Measurements from ENCODE around the gene PRR36. TPM values are rescaled to one million over a fixed set of nuclear protein-coding genes. Genes with fewer than 3 reads are reported as not detected.

PRR36 gene
- total and polyA plus RNA-seq, 12 donors: 0.22 to 5.2 (median 1.1) TPM; not detected in 1

- H3K4me3 ChIP-seq: peak overlapping the region in 2 of 4 donors; percentile 48 to 90
- no peaks in the 10 kb centered on the region for H3K27me3 ChIP-seq
- peak overlapping the region in 1 of 5 donors; percentile 76 for H3K27ac ChIP-seq
- peaks cover 5 to 6% of the 10 kb centered on the region in 2 donors for H3K4me1 ChIP-seq (replicated peaks in 1 of 2)
- no peaks in the 10 kb centered on the region for H3K36me3 ChIP-seq (replicated peaks in 1 of 2)
- TF ChIP-seq, protein P1, sequence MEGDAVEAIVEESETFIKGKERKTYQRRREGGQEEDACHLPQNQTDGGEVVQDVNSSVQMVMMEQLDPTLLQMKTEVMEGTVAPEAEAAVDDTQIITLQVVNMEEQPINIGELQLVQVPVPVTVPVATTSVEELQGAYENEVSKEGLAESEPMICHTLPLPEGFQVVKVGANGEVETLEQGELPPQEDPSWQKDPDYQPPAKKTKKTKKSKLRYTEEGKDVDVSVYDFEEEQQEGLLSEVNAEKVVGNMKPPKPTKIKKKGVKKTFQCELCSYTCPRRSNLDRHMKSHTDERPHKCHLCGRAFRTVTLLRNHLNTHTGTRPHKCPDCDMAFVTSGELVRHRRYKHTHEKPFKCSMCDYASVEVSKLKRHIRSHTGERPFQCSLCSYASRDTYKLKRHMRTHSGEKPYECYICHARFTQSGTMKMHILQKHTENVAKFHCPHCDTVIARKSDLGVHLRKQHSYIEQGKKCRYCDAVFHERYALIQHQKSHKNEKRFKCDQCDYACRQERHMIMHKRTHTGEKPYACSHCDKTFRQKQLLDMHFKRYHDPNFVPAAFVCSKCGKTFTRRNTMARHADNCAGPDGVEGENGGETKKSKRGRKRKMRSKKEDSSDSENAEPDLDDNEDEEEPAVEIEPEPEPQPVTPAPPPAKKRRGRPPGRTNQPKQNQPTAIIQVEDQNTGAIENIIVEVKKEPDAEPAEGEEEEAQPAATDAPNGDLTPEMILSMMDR (IDR thresholded peaks at IDR 0.05): no peak
- TF ChIP-seq POLR2A (IDR thresholded peaks at IDR 0.05): no peak
- intact Hi-C loops (cut with DNase I): no loop called here
- H3K9me3 ChIP-seq (replicated peaks in 1 of 3): no peaks in the 10 kb centered on the region
- WGBS, 4 donors: 2 to 13% (median 2%) methylated on average over 3 to 53 of the region's 53 CpGs; no CpG with 5 or more reads in 1 of the 4 donors
- DNase-seq: peak in 4 of 7 donors; percentile 42 to 59 (median 46)
These were observed 43.9 kb downstream of the PRR36 start for GRCh38 chr19:7830272-7830771.

- Histone ChIP-seq H3K27ac (peak within 1 kb of the TSS in 1 of 5 donors; percentile 76), H3K4me3 (peak within 1 kb of the TSS in 2 of 4 donors; percentile 48 to 90), H3K36me3 (replicated peaks in 1 of 2) (no peaks in the 10 kb centered on the region), H3K9me3 (replicated peaks in 1 of 3) (no peaks in the 10 kb centered on the region), H3K27me3 (no peaks in the 10 kb centered on the region), H3K4me1 (replicated peaks in 1 of 2) (peaks cover 5 to 6% of the 10 kb centered on the region in 2 donors)
- DNase-seq: peak; percentile 99 to 100 (median 100)
- intact Hi-C loops (cut with DNase I): no loop called here
- WGBS, 4 donors: 0 to 1% (median 0%) methylated on average over 26 to 45 of the region's 45 CpGs
- no peak for TF ChIP-seq POLR2A (IDR thresholded peaks at IDR 0.05)
- TF ChIP-seq, protein P1 (IDR thresholded peaks at IDR 0.05): no peak
These were observed 44.5 kb downstream of the PRR36 start, which contains the start of gene EVI5L for GRCh38 chr19:7829561-7830271. TSS of gene EVI5L (plus strand) at chr19:7830218. CDS start at chr19:7846543, 16,325 bp downstream.

DNA sequence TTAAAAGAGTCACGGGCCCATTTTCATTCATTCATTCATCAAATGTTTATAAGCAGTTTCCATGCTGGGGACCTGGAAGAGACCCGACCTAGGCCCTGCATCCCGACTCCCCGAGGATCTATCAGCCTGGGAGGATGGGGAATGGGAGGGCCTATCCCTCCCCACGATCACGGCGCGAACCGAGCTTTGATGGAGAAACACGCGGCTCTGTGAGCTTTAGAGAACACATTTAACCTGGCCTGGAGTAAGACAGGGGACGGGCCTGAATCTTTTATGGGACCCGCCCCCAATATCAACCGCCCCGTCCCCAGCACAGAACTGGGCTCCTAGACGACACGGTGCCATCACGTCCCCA, 45.0 kb downstream of the PRR36 start:
- 6 to 8% (median 7%) methylated on average over 10 to 18 of the region's 18 CpGs for WGBS, 4 donors
- TF ChIP-seq, protein P1 (IDR thresholded peaks at IDR 0.05): no peak
- TF ChIP-seq POLR2A (IDR thresholded peaks at IDR 0.05): no peak
- H3K27ac ChIP-seq: peak overlapping the region in 1 of 5 donors; percentile 40

GRCh38 chr19:7823686-7824301, 50.4 kb downstream of the PRR36 start:
- Histone ChIP-seq H3K4me1 (replicated peaks in 1 of 2) (no peaks in the 10 kb centered on the region), H3K4me3 (no peak overlapping the region), H3K27ac (no peak overlapping the region), H3K9me3 (replicated peaks in 1 of 3) (no peaks in the 10 kb centered on the region), H3K36me3 (replicated peaks in 1 of 2) (no peaks in the 10 kb centered on the region), H3K27me3 (no peaks in the 10 kb centered on the region)
- TF ChIP-seq, protein P1 (IDR thresholded peaks at IDR 0.05): no peak
- no peak for TF ChIP-seq POLR2A (IDR thresholded peaks at IDR 0.05)
- intact Hi-C loops (cut with DNase I): no loop called here
- 57 to 64% (median 60%) methylated on average over 9 of the region's 9 CpGs for WGBS, 4 donors
- DNase-seq: no peak

More for the DNA sequence above, 45.0 kb downstream of the PRR36 start:
- no peaks in the 10 kb centered on the region for H3K9me3 ChIP-seq (replicated peaks in 1 of 3)
- peaks cover 5 to 6% of the 10 kb centered on the region in 2 donors for H3K4me1 ChIP-seq (replicated peaks in 1 of 2)
- no peaks in the 10 kb centered on the region for H3K36me3 ChIP-seq (replicated peaks in 1 of 2)
- H3K27me3 ChIP-seq: no peaks in the 10 kb centered on the region
- DNase-seq: no peak
- peak overlapping the region in 1 of 4 donors; percentile 44 for H3K4me3 ChIP-seq
- intact Hi-C loops (cut with DNase I): no loop called here

Data from adrenal gland (tissue), 12 donors.